ENCODE data around the gene CDK14. TPM values are rescaled to one million over a fixed set of nuclear protein-coding genes. Genes with fewer than 3 reads are reported as not detected.

CDK14 gene
- total and polyA plus RNA-seq, 10 of the 15 experiments (the other 5 are each of a cell fraction or from before 2014, with no cell fraction given) = 6.5 to 61.3 (median 24.2) TPM

GRCh38 chr7:90686146-90686545 lies 90.0 kb downstream of the CDK14 start:
- no peak overlapping the region for H3K27ac ChIP-seq (ENCODE audit: control insufficient read depth, insufficient read depth)
- no peak overlapping the region for H3K9ac ChIP-seq (ENCODE audit: control insufficient read depth, insufficient read depth, low read length)
- POLR2A ChIA-PET = interaction anchor here (1.0 to 1.5 kb wide), 2 partner anchors 23 to 24 kb away, joined by 3 to 4 read pairs; no protein-coding TSS in a partner anchor
- no peaks in the 10 kb centered on the region for H4K20me1 ChIP-seq (ENCODE audit: control insufficient read depth, insufficient read depth)
- H2AFZ ChIP-seq (ENCODE audit: control insufficient read depth, low read depth, low read length) = no peak overlapping the region
- CTCF ChIA-PET = no interaction called here
- H3K4me2 ChIP-seq (ENCODE audit: control insufficient read depth, insufficient read depth) = no peak overlapping the region
- no peaks in the 10 kb centered on the region for H3K9me3 ChIP-seq (replicated peaks; ENCODE audit: control insufficient read depth, insufficient read depth, low read length)
- FAIRE-seq (no peak), ATAC-seq (no peak), DNase-seq (ENCODE audit: low read depth, low spot score) (no peak)
- intact Hi-C loops (cut with micrococcal nuclease; ENCODE audit: unreplicated experiment) = no loop called here
- H3K4me1 ChIP-seq (ENCODE audit: control insufficient read depth, insufficient read depth, low read length) = peaks cover 4% of the 10 kb centered on the region; the same call in 1 of the 2 replicates
- no peaks in the 10 kb centered on the region for H3K36me3 ChIP-seq (ENCODE audit: control insufficient read depth in 2 of 2, insufficient read depth in 2 of 2, low read length in 1 of 2)
- no peak overlapping the region for H3K4me3 ChIP-seq
- RAD21 ChIA-PET (ENCODE audit: unreplicated experiment) = no interaction called here
- SMC1A ChIA-PET (ENCODE audit: uncharacterized antibody, unreplicated experiment) = interaction anchor here (1.0 to 1.4 kb wide), 4 partner anchors 14 to 245 kb away, joined by 3 to 7 read pairs (median 4); no protein-coding TSS in a partner anchor
- TF ChIP-seq ETV6 (conservative IDR thresholded peaks at IDR 0.05 in 1 of 2, IDR thresholded peaks at IDR 0.05 in 1 of 2; ENCODE audit: borderline replicate concordance in 1 of 2, low read depth in 1 of 2) (no peak), SIN3A (IDR thresholded peaks at IDR 0.05; ENCODE audit: low read depth, low read length) (no peak), TBL1XR1 (IDR thresholded peaks at IDR 0.05; ENCODE audit: low read depth, low read length) (no peak), USF2 (IDR thresholded peaks at IDR 0.05; ENCODE audit: borderline replicate concordance, low read depth, low read length) (no peak)
- WGBS (ENCODE audit: insufficient coverage, insufficient replicate concordance, low lambda C conversion rate, missing lambda C conversion rate) = 67% methylated on average over 2 of the region's 2 CpGs
- BruUV-seq (replicated peaks) = no TSS peak
- no peaks in the 10 kb centered on the region for H3K27me3 ChIP-seq (replicated peaks in 1 of 2; ENCODE audit: control insufficient read depth in 2 of 2, insufficient read depth in 2 of 2, low read length in 1 of 2)
- H3K79me2 ChIP-seq (ENCODE audit: control insufficient read depth, insufficient read depth, low read length) = no peaks in the 10 kb centered on the region
- in situ Hi-C loops (cut with MboI) = loop anchor here (25.0 kb wide), 1 partner anchor 576 kb away; the partner anchor contains the start of gene FZD1

- ChIA-PET SMC1A (ENCODE audit: uncharacterized antibody, unreplicated experiment) (interaction anchor here (0.5 to 1.2 kb wide), 4 partner anchors 11 to 344 kb away, joined by 3 to 4 read pairs (median 4); no protein-coding TSS in a partner anchor), RAD21 (ENCODE audit: unreplicated experiment) (interaction anchor here (0.6 to 1.2 kb wide), 6 partner anchors 9 to 352 kb away, joined by 3 to 4 read pairs (median 3); no protein-coding TSS in a partner anchor), POLR2A (interaction anchor here (0.7 kb wide), 1 partner anchor 20 kb away, joined by 3 read pairs; no protein-coding TSS in a partner anchor), CTCF (interaction anchor here (0.8 to 1.2 kb wide), 6 partner anchors 12 to 348 kb away, joined by 3 to 7 read pairs (median 4); no protein-coding TSS in a partner anchor)
- H3K9ac ChIP-seq (ENCODE audit: control insufficient read depth, insufficient read depth, low read length) = no peak overlapping the region
- in situ Hi-C loops (cut with MboI) = loop anchor here (25.0 kb wide), 1 partner anchor 573 kb away; the partner anchor contains the start of gene FZD1
- no peak overlapping the region for H2AFZ ChIP-seq (ENCODE audit: control insufficient read depth, low read depth, low read length)
- H3K79me2 ChIP-seq (ENCODE audit: control insufficient read depth, insufficient read depth, low read length) = no peaks in the 10 kb centered on the region
- TF ChIP-seq SMC3 (IDR thresholded peaks at IDR 0.05; ENCODE audit: borderline replicate concordance, low read length) (no peak), ZZZ3 (IDR thresholded peaks at IDR 0.05; ENCODE audit: control insufficient read depth, insufficient read length, low read depth) (no peak), FOXK2 (IDR thresholded peaks at IDR 0.05) (no peak), IRF5 (IDR thresholded peaks at IDR 0.05; ENCODE audit: borderline replicate concordance) (no peak), CHD2 (IDR thresholded peaks at IDR 0.05; ENCODE audit: borderline replicate concordance, low read depth, low read length) (no peak), EED (IDR thresholded peaks at IDR 0.05; ENCODE audit: low read depth) (no peak), HDAC6 (IDR thresholded peaks at IDR 0.05; ENCODE audit: unreplicated experiment) (no peak), RUNX3 (IDR thresholded peaks at IDR 0.05; ENCODE audit: low read length) (no peak), MLLT1 (IDR thresholded peaks at IDR 0.05) (no peak)
- BruUV-seq (replicated peaks) = no TSS peak
- intact Hi-C loops (cut with micrococcal nuclease; ENCODE audit: unreplicated experiment) = no loop called here
- FAIRE-seq (peak; percentile 35), DNase-seq (ENCODE audit: low read depth, low spot score) (no peak), ATAC-seq (peak; percentile 41)
- H3K36me3 ChIP-seq (ENCODE audit: control insufficient read depth in 2 of 2, insufficient read depth in 2 of 2, low read length in 1 of 2) = no peaks in the 10 kb centered on the region
- 100% methylated on average over 1 of the region's 1 CpG for WGBS (ENCODE audit: insufficient coverage, insufficient replicate concordance, low lambda C conversion rate, missing lambda C conversion rate)
- H4K20me1 ChIP-seq (ENCODE audit: control insufficient read depth, insufficient read depth) = no peaks in the 10 kb centered on the region
- H3K9me3 ChIP-seq (replicated peaks; ENCODE audit: control insufficient read depth, insufficient read depth, low read length) = no peaks in the 10 kb centered on the region
- no peak overlapping the region for H3K27ac ChIP-seq (ENCODE audit: control insufficient read depth, insufficient read depth)
- no peak overlapping the region for H3K4me3 ChIP-seq
- H3K4me2 ChIP-seq (ENCODE audit: control insufficient read depth, insufficient read depth) = no peak overlapping the region
- peaks cover 4% of the 10 kb centered on the region; the same call in 1 of the 2 replicates for H3K4me1 ChIP-seq (ENCODE audit: control insufficient read depth, insufficient read depth, low read length)
- no peaks in the 10 kb centered on the region for H3K27me3 ChIP-seq (replicated peaks in 1 of 2; ENCODE audit: control insufficient read depth in 2 of 2, insufficient read depth in 2 of 2, low read length in 1 of 2)
Observed at GRCh38 chr7:90688810-90689209, 92.7 kb downstream of the CDK14 start.

Data from GM12878 (cell line).